HG02840 (cell line): ENCODE data around the gene GADD45G.

Experiments
- ATAC-seq: cut with Tn5 transposase; IDR thresholded peaks from one replicate; pipeline ENCODE4 v1.9.1; 2021; ENCODE audit warnings: mild to moderate bottlenecking, moderate library complexity, moderate number of reproducible peaks; ENCODE audit not compliant: unreplicated experiment, low FRiP score

The GADD45G gene

GRCh38 chr9:89626741-89627265 is 22.0 kb downstream of the GADD45G start:
- ATAC-seq = no peak

- no peak for ATAC-seq
Observed at GRCh38 chr9:89628601-89629000, 23.8 kb downstream of the GADD45G start.

DNA sequence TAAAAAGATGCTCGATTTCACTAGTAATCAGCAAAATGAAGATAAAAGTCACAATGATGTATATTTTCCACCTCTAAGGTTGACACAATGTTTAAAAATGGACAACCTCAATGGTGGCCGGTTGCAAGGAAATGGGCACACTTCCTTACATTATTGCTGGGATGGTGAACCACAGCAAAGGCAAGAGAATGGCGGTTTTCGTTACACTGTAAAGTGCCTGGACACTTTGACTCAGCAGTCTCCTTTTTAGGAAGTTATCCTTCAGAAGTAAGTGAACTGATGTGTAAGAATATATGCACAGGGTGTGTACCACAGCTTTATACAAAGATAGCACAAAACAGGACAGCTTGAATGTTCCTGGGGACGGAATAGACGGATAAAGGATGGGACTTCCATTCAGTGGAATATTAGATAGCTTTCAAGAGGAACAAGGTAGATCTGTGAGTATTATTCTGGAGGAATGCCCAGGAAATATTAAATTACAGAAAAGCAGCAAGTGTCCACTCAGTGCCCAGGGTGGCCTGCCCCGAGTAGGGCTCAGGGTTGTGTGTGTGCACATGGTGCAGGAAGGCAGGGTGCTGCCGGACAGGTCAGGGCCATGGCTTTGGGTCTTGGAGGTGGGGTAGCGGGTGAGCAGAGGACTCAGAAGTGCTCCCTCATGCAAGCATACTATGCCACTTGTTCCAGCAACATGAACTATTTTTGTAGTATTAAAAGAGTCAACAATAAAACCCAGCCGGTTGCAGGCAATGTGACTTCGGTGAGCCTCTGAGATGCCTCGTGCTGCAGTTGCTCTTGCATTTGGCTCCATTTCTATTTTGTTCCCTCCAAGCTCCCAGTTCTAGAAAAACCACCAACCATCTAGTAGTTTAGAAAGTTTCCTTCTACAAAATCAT is 24.5 kb downstream of the GADD45G start:
- ATAC-seq = no peak

- no peak for ATAC-seq
Observed at GRCh38 chr9:89630508-89630907, 25.7 kb downstream of the GADD45G start.

DNA sequence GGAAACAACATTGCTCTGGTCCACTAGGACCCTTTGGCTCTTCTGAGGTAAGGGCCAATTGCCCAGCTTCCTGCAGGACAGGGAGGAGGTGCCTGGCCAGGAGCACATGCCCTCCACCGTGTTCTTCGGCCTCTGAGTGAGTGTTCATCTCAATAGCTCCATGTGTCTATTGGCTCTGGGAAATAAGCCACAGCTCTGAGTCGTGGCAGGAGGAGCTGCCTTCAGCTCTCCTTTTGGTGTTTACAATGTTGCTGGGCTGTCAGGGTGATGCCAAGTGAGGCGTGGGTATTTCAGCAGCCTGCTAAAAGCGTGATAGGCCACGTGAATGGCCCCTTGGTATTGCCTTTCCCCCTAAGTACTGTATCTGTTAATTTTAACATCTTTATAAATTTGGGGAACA is 26.6 kb downstream of the GADD45G start:
- ATAC-seq = no peak

GRCh38 chr9:89632192-89632733 is 27.5 kb downstream of the GADD45G start:
- ATAC-seq = no peak

DNA sequence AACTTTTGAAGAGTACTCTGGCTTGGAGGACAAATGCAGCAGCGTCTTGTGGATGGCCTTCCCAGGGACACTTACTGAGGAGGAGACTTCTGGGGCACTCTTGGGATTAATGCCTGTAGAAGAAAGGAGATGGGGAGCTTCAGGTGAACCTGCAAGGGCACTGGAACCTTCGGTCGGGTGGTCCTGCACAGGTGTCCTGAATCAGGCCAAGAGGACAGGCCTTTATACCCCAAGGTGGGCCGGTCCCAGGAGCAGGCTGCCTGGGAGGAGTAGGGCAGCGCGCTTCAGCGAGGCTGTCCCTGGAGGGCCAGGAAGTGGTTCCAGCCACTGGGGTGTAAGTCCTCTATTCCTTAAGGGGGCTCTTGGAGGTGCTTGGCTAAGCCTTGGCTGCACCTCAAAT is 27.9 kb downstream of the GADD45G start:
- ATAC-seq = no peak

DNA sequence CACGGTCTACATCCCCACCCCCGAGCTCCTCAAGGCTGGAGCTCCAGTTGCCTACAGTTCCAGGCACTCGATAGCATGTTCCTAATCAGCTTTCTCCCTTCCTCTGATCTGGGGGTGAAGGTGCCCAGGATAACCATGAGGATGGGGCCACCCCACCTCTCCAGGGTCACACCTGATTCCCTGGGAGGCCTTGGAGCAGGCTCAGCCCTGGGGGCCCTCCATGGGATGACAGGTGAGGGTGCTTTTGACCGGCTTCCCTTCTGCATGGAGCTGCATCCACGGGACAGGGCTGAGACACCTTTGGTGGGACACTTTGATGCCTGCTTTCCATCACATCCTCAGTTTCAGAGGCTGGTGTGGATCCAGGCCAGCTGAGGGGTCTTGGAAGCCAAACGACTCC is 28.6 kb downstream of the GADD45G start:
- ATAC-seq = no peak

DNA sequence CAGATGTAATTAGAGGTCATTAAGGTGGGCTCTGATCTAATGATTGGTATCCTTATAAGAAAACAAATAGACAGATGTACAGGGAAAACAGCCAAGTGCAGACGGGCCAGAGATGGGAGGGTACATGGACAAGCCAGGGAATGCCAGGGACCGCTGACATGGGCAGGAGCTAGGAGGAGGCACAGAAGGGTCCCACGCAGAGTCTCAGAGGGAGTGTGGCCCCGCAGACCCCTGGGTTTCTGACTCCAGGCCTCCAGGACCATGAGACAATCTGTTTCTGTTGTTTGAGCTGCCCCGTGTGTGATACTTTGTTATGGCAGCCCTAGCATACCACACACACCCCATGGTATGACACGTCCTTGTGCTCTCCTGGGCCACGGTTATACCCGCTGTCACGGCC is 29.1 kb downstream of the GADD45G start:
- ATAC-seq = no peak

- ATAC-seq = no peak
Observed at GRCh38 chr9:89634995-89635742, 30.4 kb downstream of the GADD45G start.

DNA sequence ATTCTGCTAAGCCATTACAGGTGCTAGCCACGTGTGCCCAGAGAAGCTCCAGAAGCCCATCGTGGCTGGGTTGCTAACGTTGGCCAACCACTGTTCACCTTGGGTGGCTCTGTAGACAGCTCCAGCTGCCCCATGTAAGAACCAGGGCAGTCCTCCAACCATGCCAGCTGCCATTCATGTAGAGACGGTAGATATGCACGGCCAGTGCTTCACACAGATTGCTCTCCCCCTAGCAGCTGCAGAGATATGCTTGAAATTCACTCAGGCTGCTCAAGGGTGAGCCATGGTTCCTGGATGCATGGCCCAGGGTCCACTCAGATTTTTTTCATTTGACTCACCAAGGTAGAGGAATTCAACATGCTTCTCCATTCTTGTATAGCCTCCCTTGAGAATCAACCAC is 31.0 kb downstream of the GADD45G start:
- no peak for ATAC-seq

GRCh38 chr9:89637787-89638186 is 33.0 kb downstream of the GADD45G start:
- no peak for ATAC-seq

DNA sequence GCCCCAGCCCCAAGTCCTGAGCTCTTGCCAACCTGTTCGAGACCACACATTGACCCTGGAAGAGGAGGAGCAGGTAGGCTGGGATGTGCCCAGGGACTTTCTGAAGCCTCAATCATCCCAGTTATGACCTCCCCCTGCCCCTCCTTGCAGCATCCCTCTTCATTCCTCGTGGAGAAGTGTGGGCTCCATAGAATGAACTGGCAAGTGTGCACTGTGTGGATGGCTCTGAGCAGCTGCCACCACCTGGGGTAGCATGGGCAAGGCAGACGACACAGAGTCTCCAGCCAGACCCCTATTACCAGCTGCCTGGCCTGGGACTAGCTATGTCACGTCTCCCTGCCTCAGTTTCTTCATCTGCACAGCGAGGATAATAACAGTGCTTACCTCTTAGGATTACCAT is 33.5 kb downstream of the GADD45G start:
- no peak for ATAC-seq

GRCh38 chr9:89638893-89639292 is 34.1 kb downstream of the GADD45G start:
- no peak for ATAC-seq

GRCh38 chr9:89639367-89639795 is 34.6 kb downstream of the GADD45G start:
- no peak for ATAC-seq

- ATAC-seq = no peak
Observed at GRCh38 chr9:89639961-89640360, 35.1 kb downstream of the GADD45G start.

DNA sequence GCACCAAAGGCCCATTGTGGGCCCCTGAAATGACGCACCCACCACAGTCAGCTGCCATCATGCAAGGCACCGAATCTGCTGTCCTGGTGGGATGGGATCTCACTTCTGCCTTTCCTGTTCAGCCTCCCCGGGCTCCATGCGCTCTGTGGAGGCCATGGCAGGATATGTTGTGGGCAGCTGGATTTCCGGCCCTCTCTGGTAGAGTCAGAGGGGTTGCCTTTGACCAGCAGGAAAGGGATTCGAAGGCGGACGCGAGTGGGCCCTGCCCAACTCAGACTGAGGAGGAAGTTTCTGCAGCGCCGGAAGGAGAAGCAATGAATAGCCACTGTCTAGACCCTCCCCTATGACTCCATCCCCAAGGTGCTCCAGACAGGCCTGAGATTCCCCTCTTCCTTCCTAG is 35.5 kb downstream of the GADD45G start:
- ATAC-seq = no peak

DNA sequence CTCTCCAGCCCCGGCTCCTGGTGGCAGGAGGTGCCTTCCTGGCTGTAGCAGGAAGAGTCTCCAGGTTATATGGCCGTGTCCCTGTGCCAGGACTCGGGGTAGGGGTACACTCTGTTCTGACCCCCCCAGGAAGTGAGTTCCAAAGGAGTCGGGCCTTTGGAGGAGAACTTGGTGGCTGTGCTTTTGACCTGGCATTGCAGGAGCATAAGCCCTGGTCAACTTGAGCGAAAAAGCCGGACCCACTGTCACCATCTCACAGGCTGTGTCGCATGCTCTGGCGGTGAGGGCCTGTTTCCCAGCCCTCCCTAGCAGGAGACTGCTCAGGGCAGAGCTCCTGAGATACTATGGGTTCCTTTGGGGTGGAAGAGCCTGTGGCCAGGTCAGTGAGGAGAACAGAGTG is 36.0 kb downstream of the GADD45G start:
- no peak for ATAC-seq

DNA sequence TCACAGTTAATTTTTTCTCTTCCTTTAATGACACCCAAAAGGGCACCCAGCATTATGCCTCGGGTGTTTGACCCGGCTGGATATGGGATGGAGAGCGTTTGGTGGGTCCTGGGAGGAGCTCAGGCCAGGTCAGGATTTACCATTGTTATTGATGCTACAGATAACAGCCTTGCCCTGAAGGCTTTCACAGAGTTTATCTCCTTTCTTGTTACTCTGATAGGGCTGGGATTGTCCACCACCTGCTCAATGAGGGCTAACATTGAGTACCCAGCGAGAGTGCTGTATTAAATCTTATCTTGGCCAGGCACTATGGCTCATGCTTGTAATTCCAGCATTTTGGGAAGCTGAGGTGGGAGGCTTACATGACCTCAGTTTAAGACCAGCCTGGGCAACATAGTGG is 37.2 kb downstream of the GADD45G start:
- ATAC-seq = no peak

- no peak for ATAC-seq
Observed at GRCh38 chr9:89642789-89643188, 38.0 kb downstream of the GADD45G start.
